NCI-H446 (cell line): ENCODE data around the gene ARHGAP26.
A peak's percentile ranks its signal among the peaks of the same experiment; 100 is the strongest.

Source experiments
- DNase-seq, 2 experiments: peaks; one replicate each; lab custom pipeline; 2025; lab: John Stamatoyannopoulos, UW

The ARHGAP26 gene, protein sequence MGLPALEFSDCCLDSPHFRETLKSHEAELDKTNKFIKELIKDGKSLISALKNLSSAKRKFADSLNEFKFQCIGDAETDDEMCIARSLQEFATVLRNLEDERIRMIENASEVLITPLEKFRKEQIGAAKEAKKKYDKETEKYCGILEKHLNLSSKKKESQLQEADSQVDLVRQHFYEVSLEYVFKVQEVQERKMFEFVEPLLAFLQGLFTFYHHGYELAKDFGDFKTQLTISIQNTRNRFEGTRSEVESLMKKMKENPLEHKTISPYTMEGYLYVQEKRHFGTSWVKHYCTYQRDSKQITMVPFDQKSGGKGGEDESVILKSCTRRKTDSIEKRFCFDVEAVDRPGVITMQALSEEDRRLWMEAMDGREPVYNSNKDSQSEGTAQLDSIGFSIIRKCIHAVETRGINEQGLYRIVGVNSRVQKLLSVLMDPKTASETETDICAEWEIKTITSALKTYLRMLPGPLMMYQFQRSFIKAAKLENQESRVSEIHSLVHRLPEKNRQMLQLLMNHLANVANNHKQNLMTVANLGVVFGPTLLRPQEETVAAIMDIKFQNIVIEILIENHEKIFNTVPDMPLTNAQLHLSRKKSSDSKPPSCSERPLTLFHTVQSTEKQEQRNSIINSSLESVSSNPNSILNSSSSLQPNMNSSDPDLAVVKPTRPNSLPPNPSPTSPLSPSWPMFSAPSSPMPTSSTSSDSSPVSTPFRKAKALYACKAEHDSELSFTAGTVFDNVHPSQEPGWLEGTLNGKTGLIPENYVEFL

DNA sequence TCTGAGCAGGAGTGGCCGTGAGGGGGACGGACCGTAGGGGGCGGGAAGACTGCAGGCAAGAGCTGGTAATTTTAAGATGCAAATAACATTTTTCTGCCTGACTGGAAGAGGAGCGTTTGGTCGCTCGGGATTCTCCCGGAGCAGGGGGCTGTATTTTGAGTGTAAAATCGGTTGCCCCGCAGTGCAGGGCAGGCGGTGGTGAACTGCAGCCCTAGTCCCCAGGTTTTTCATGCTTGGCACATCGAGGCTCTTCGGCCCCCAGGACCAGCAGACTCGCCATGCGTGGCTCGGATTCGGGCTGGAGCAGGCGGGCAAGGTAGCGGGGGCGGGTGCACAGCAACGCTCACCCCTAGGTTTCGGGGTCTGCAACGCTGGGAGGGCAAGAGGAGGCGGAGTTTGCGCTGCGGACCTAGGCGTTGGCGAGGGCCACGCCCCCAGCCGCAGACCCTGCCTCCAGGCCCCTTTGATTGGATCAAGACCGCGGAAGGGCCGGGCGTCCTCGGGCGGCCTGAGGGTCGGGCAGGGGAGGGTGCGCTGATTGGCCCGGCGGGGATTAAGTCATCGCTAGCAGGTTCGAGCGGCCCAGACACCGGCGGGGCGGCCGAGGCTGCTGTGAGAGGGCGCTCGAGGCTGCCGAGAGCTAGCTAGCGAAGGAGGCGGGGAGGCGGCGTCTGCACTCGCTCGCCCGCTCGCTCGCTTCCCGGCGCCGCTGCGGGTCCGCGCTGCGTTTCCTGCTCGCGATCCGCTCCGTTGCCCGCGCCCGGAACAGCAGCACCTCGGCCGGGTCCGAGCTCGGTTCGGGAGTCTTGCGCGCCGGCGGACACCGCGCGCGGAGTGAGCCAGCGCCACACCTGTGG is at the start of gene ARHGAP26:
Gene ARHGAP26, plus strand, starts transcription at position 585 of the 857 bp plus-strand sequence. CDS start 385 bp downstream, outside the sequence.
- DNase-seq: peak; percentile 77 to 94

DNA sequence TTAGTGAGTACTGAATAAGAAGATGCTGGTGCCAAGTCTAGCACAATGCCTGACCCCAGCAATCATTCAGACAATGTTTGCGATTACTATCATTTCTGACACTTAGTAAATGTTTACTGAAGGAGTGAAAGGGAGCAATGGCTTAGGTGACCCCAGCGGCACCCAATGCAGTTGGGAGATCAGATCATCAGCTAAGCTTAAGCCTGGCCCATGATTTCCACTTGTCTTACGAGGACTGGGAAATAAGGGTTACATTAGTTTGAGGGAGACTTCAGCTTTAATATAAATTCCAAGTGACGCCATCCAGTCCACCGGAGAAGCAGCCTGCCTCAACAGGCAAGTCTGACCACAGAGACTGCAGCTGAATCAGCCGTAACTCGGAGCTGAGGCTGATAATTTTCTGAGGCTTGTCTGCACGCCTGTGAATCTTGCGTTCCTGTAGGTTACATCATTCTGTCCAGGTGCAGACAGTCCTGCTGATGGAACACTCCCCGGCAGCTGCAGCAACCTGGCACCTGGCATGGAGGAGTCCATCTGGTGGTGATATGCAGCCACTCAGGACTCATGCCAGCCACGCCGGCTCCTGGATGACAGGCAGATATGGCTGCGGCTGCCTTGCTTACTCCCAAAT is 49.4 kb upstream of the ARHGAP26 start:
- DNase-seq: no peak

DNA sequence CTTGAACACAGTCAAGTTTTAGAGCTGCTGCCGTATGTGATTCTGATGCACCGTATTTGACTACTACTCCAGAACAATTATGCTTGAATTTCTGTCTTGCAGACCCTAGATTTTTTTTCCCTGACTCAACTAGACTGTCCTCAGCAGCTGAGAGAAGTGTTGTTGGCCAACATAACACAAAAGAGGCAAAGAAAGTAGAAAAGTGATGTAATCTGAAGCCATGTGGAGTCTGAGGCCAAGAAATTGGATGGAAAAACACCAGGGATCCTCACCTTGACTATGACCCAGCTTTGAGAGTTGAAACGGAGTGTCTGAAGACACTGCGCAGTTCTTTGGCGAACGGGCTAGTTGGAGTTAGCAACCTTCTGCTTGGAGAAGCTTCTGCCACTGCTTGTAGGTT is 48.0 kb upstream of the ARHGAP26 start:
- no peak for DNase-seq

DNA sequence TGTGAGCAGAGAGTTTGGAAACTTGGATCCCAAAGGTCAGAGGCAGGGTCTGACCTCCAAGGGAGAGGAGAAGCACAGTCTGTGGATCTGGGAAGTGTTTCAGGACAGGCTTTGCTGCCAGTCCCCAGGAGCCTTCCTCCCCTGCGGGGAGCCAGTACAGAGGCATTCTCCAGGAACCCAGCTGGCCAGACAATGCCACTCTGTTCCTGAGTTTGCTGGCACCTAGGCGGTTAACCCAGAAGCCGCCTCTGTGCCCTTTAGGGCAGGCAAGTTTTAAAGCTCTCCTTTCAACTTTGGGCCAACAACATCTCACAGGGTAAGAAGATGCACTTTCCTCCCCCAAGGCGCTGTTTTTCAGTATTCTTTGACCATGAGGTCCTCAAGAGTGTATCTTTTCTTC is 47.3 kb upstream of the ARHGAP26 start:
- DNase-seq: no peak

DNA sequence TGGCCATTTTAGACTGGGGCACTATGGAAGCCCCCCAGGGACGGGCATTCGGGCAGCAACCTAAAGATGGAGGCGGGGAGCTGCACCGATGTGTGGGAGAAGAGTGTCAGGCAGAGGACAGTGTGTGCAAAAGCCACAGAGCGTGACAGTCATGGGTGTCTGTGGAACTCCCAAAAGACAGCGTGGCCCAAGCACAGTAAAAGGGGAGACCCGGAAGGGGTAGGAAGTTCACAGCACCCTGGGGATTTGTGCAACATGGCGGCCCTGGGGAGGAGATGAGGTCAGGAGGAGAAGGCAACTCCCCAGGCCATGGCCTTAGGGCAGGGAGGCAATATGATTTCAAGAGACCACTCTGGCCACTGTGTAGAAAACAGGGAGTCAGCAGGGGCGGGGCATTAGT is 45.4 kb upstream of the ARHGAP26 start:
- no peak for DNase-seq

DNA sequence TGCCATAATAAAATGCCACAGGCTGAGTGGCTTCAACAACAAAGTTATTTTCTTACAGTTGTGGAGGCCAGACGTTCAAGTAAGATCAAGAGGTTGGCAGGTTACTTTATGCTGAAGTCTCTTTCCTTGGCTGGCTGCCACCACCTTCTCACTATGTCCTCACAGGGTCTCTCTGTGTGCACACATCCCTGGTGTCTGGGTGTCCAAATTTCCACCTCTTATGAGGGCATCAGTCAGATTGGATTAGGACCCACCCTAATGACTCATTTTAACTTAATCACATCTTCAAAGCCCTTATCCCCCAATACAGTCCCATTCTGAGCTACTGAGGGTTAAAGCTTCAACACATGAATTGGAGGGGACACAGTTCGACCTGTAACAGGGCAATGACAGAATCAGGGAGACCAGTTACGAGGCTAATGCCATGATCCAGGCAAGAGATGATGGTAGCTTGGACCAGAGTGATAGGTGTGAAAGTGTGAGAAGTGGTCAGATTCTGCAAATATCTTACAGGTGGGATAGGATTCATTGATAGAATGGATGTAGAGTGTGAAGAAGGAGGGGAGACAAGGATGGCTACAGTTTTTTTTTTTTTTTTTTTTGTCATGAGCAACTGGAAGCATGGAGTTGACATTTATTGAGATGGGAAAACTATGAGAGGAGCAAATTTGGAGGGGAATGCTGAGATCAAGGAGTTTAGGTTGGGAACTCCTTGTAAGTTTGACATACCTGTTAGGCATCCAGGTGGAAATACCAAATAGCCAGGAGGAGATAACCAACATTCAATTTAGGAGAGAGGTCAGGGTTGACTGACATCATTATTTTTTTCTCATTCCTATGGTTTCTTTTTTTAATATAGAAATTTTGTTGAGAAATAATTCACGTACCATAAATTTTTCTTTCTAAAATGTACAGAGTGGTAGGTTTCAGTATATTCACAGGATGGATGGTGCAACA is 44.7 kb upstream of the ARHGAP26 start:
- DNase-seq: no peak

DNA sequence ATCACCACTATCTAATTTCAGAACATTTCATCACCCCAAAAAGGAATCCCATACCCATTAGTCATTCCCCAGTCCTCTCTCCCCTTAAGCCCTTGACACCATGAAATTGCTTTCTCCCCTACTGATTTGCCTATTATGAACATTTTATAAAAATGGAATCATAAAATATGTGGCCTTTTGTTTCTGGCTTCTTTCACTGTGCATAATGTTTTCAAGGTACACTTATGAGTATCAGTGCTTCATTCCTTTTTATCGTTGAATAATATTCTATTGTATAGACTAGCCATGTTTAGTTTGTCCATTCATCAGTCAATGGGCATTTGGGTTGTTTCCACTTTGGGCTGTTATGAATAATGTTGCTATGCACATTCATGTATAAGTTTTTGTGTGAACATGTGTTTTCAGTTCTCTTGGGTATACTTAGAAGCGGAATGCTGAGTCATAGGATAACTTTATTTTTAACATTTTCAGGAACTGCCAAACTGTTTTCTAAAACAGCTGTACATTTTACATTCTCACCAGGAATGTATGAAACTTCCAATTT is 43.9 kb upstream of the ARHGAP26 start:
- DNase-seq: no peak

DNA sequence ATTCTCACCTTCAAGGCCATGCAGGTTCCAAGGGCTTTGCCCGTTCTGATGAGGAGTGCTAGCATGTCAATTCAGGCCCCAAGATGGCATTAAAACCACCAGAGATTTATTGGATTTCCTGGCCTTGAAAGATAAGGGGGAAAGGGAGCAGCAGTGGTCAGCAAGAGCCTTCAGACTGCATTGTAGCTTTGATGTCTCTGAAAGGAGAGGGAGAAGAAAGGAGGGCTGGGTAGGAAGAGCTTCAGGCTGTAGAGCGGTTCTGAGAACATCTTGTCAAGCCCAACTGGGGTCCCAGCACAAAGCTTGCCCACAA is 42.5 kb upstream of the ARHGAP26 start:
- DNase-seq: no peak

DNA sequence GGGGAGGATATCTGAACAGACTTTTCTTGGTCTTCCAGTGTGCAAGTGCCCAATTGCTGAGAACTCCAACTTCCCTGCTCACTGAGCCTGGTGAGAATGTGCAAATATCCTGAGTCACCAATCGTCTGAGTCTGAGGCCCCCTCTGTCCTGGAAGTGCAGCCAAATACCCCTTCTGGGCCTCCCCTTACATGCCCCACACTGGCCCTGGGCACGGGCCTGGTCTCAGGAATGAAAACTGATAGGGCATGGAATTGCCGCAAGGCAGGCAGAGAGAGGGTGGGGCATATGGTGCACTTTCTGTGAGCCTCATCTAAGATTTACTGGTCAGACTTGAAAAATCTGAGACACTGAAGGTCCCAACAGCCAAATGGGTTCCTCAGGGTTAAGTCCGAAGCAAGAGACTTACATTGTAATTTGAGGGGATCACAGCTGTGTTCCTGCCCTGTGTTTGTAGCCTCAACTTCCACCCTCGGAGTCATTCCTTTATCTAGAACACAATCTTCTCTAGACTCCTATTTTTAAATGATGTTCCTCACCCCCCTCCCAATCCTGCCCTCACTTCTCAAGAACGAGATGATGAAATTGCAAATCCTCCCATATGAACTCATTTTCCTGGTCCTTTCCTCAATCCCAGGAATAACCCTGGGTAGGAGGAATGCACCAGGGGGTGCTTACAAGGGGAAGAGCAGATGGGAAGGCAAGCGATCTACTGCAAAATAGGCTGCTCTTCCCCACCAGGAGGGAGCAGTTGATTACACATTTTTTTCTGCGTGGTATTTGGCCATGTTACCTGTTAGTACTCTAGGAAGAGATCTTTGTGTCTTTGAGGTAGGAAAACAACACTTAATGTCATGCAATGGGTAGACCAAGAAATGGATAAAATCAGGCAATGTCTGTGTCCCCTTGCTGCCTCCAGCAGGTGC is 34.6 kb upstream of the ARHGAP26 start:
- DNase-seq: no peak

DNA sequence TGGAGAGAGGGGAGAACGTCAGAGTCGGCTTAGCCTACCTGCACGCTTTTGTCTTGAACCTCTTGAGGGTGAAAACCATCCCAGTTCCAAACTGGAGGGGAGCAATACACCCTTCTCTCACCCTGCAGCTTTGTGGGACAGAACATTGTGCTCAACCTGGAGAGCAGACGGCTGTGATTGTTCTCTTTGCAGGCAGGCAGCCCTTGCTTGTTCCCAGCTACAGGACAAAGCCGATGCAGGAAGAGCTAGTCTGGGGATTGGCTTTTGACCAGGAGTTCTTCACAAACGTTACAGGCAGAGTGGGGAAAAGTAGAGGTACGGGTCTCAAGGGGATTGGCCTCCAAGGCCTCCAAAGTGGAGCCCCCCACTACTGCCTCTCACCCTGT is 33.9 kb upstream of the ARHGAP26 start:
- DNase-seq: no peak

DNA sequence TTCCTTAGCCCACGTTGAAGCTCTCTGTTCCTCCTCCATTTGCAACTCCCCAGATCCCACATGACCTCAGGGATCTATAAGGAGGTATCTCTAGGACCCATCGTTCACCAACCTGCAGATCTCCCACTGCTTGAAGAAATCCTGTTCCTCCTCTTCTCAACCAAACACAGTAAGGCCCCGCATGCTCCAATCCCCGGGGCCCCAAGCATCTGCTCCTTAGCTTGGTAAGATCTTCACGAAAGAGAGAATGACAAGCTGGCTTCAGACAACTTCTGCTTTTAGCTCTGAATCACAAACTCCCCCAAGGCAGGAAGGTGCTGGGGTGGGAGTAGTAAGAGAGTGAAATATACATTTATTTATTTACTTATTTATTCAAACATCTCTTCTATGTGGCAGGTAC is 33.0 kb upstream of the ARHGAP26 start:
- no peak for DNase-seq

DNA sequence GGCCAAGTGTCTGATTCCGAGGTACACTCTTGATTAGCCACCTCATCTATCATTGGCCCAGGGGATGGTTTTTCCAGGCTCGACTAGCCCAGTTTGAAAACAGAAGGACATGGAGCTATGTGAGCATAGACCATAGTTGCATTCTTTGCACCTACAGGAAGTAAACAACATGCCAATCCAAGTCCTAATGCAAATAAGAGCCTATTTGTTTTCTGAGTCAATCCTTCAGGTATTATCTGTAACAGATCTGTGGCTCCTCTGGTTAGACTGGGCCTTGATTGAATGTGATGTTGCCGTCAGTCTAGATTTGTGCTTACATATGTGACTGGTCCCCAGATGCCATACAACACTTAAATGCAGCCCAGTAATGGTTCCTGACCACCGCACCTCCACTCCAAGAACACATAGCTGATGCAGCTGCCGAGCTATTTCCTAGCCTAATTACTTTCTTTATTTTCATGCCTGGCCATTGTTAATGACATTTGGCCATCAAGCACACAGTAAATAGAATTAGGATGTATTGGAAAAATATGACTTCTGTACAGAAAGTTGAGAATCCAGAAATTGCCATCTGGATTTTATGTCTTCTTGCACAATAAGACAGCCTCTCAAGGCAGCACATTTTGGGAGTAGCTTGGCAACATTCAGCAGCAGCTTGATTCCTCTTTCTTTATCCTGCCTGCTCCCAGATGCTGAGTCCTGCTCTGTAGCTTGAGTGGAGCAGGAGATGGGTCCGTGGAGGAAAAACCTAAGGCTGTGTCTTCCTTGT is 29.5 kb upstream of the ARHGAP26 start:
- DNase-seq: no peak

DNA sequence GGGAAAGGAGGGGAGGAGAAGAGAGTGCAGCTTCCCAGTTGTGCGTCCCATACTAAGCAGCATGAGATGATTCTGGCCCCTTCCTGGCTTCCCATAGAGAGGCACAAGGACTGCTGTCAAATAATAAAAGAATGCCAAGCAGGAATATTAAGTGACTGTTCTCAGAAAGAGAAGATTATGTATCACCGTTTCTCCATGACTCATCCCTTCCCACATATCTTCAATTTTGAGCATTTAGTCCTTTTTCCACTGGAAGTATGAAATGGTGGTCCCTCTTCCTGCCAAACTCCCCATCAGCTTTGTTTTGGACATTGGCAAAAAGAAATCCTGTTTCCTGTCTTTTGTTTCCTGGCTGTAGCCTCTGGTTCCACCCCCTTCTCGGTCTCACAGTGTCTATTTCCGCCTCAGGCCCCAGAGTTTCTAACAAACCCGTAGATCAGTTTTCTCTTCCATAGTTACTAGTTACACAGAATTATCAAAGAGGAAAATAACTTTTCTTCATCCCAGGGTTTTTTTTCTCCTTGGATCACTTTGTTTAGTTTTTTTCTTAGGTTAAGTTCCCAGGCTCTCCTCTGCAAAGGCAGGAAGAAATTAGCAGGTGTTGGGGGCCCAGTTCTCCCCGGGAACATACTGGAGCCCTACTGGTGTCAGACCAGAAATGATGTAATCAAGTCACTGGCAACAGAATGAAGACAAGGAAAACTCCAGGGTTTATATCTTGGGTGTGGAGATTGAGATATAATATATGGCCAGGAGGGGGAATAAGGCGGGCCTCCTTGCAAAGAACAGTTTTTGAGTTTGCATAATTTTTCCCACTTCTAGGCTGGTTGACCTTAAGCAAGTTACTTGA is 26.4 kb upstream of the ARHGAP26 start:
- no peak for DNase-seq

DNA sequence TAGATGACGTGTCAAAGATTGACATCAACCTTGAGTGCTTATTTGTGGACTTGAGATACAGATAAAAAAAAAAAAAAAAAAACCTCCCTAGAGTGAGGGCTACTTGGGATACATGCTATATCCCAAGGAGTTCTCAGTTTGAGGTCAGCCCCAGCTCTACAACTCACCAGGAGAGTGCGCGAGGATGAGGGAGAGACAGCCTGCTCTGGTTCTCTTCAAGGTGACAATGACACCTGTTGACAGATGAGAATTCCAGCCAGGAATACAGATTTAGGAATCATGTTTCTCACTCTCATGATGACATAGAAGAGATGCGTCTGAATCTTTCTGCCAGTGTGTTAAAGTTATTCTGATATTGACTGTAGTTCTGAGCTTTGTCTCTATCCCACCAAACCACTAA is 24.9 kb upstream of the ARHGAP26 start:
- no peak for DNase-seq

DNA sequence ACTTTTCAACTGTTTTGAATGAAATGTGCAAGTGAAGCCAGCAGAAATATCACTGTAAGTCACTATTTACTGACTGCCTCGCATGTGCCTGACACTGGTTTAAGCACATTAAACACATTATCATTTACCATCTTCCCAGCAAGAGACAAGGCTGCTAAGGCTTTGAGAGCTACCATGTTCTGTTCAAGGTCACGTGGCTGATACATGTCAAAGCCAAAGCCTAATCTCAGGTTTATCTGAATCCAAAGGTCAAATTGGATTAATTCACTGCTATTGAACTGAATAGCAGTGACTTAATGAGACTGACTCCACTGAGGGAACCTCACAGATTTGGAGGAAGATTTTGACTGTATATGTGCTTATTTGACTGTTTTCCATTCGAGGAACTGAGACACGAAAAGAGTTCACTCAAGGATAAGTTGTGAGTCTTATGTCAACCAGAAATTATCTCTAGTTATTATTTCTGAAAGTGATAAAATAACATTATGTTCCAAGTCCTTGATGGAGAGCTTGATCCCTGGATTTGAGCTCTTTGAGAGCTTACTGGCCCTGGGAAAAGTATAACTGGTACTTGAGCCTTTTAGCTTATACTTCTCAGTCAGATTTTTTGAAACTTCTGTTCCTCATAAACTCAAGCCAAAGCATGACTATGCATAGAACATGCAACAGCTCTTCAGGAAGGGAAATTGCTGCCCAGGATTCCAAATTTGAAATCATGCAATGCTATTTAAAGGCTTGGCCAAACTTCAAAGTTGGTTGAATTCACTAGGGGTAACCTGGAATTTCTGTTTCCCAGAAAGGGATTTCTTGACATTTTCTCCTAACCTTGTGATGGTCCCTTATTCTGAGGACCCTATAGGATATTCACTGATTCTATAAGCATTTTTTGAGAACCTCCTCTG is 23.4 kb upstream of the ARHGAP26 start:
- no peak for DNase-seq

DNA sequence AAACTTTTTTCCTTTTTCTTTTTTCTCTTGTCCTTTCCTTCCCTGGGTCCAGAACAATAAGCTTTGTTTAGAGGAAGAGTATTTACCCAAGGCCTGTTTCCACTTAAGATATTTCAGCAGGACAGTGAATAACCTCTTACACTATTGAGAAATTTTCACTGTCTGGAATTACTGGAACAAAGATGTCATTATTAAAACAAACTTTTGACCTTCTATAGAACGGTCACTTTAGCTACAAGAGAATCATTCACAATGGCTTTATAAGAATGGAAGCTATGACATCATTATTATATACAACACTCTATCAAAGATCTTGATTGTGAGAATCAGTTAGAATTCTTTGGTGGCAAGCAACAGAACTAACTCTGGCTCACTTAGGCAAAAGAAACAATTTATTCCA is 22.0 kb upstream of the ARHGAP26 start:
- no peak for DNase-seq
